Right renal pelvis (tissue), 4 donors: Measurements from ENCODE around the gene PRXL2B. TPM values are rescaled to one million over a fixed set of nuclear protein-coding genes. Genes with fewer than 3 reads are reported as not detected.

Experiments used
- DNase-seq, 4 donors: peaks; one replicate each; pipeline ENCODE4 v3.0.0-alpha.2; 2013; ENCODE audit warnings: low read depth in 4 of 4, low spot score in 3 of 4, missing footprints in 1 of 4
- polyA plus RNA-seq, 4 donors: library from polyadenylated mRNA; unstranded; fragments of 120-200 nt; gene quantifications; one replicate each; pipeline ENCODE4 v1.2.1, GENCODE V29; 2013; ENCODE audit not compliant: insufficient read length in 4 of 4

The PRXL2B gene
- polyA plus RNA-seq, 4 donors: 37.4 to 51.2 (median 39.9) TPM

DNA sequence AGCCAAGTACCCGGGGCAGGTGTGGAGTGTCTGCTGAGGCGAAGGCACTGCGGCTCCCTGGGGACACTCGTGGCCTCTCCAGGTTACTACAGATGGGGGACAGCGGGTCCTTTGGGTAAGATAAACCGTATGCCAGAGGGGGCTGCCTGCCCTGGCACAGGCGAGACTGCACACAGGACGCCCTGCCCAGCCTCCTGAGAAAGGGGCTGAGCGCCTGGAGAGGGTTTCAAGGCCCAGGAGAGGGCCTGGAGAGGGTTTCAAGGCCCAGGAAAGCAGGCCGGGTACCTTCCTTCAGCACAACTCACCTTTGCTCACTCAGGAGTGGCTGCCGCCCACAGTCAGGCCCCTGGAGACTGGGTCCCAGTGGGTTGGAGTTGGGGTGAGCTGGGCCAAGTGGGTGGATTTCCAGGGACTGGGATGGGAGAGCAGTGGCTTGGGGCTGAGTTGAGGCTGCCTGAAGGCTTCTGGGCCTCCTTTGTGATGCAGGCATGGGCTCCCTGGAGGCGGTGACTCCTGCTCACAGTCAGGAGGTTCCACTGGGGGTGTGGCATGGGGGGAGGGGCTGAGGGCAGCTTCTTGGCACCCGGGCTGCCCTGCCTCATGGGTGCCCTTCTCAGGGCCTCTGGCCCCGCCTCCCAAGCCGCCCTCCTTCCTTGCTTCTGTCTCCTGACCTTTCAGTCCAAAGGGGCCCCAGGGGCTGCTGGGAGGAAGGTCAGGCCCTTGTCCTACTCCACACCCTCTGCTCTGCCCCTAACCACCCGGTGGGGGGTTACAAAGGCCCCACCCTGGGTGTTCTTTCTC is 46.2 kb downstream of the PRXL2B start, which contains the start of gene MMEL1:
TSS of gene MMEL1 (minus strand) at position 456 of the 801 bp plus-strand sequence. CDS start 3,532 bp downstream, outside the sequence.
- no peak for DNase-seq

DNA sequence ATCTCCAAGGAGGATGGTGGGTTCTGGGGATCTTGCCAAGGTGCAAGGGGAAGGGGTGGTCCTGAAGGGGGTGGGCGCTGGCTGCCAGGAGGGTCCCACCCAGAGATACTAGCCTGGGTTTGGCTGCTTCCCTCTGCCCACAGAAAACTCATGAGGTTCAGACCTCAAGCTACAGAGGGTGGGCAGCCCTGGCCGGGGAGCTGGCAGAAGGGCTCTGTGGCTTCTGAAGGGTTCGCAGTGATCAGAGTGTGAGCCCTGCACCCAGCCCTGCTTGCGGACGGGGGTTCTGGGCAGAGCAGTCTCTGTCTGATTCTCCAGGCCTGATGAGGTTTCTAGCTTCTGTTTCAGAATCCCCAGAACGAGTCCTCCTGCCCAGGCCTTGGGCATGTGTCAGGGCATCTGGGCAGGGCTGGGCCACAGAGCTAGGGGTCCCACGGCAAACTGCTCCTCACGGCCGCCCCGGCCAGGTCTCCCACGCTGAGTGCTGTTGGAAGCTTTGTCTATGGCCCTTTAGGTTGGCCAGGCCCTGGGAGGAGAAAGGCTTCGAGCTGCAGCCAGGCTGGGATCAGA is 46.9 kb downstream of the PRXL2B start:
- DNase-seq: no peak

DNA sequence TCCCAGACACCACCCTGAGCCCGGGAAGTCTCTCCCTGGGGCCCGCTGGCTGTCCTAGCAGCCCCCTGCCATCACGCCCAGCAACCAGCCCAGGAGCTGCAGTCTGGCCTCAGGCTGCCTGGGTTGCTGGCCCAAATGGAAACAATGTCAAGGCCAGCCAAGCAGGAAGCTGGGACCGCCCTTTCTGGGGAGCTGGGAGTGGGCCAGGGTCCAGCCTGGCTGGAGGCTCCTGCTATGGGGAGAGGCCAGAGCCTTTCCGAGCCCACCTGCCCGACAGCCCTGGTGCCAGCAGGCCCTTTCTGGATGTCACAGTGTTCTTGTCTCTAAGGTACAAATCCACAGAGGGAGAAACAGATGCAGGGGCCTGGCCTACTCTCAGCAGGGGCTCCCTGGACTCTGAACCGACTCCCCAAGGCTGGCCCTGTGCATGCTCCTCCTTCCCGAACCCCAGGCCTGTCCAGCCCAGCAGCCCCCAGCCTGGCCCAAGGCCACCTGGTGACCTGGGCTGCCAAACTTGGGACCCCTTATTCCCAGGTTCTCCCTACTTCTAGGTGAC is 47.4 kb downstream of the PRXL2B start:
- DNase-seq: no peak

DNA sequence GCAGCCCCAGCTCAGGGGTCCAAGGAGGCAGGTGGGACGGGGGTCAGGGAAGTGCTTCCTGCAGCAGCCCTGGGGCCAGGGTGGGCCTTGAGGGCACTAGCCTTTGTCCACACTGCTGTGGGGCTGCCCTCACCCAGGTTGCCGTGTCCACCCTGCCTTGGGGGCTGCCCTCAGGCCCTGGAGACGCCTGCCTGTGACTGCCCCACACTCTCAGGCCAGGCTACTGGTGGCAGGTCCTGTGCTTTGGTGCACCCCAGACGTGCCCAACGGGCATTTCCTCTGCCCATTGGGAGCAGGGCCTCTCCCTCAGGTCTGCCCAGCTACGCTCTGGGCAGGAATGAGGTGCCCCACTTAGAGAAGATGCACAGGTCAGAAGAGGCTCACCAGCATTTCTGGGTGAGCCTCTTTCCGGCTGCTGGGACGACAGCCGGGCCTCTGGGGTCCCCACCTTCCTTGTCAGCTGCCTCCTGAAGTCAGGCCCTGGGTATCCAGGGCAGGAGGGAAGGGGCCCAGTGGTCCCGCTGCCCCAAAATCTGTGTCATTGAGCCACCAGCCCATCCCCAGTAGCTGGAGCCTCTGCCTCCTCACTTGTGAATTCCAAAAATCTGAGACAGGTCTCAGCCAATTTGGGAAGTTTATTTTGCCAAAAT is 48.9 kb downstream of the PRXL2B start:
- DNase-seq: no peak

GRCh38 chr1:2636733-2637132 is 50.2 kb downstream of the PRXL2B start:
- DNase-seq: no peak

- no peak for DNase-seq
Observed at GRCh38 chr1:2637442-2638145, 51.0 kb downstream of the PRXL2B start.

DNA sequence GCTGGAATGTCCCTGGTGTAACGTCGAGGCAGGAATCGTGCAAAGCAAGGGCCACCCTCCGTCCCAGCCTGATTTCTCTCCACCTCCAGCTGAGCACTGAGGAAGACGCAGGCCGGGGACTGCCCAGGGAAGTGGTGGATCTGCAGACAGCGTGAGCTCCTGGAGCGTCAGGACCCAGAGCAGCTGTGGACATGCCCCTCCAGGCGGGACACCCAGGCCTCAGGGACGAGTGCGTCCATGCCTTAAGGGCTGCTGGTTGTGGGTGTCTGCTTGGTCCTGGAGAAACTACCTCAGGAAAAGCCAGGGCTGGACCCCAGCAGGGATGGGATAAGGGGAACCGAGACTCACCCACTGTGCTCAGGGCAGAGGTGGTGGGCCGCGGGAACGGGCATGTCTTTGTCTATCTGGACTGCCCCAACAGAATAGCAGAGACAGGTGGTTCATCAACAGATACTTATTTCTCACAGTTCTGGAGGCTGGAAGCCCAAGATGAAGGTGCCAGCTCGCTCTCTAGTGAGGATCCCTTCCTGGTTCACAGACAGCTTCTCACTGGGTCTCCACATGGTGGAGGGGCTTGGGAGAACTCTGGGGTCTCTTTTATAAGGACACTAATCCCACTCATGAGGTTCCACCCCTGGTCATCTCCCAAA is 52.0 kb downstream of the PRXL2B start:
- DNase-seq: no peak

DNA sequence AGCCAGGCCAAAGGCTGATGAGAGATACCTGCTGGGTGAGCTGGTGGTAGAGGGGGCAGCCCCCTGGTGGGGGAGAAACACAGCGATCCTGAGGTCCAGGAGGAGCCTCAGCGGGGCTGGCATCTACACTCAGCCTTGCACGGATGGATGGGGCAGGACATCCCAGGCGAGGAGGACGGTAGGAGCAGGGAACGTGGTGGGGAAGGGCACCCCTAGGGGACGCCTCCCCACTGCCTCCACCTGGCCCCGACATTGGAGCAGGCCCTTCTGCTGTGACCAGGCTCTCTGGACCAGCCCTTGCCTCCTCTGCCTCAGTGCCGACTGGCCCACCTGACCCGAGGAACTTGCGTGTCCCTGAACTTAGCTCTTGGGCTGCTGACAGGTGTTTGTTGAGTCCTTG is 52.6 kb downstream of the PRXL2B start:
- DNase-seq: no peak

DNA sequence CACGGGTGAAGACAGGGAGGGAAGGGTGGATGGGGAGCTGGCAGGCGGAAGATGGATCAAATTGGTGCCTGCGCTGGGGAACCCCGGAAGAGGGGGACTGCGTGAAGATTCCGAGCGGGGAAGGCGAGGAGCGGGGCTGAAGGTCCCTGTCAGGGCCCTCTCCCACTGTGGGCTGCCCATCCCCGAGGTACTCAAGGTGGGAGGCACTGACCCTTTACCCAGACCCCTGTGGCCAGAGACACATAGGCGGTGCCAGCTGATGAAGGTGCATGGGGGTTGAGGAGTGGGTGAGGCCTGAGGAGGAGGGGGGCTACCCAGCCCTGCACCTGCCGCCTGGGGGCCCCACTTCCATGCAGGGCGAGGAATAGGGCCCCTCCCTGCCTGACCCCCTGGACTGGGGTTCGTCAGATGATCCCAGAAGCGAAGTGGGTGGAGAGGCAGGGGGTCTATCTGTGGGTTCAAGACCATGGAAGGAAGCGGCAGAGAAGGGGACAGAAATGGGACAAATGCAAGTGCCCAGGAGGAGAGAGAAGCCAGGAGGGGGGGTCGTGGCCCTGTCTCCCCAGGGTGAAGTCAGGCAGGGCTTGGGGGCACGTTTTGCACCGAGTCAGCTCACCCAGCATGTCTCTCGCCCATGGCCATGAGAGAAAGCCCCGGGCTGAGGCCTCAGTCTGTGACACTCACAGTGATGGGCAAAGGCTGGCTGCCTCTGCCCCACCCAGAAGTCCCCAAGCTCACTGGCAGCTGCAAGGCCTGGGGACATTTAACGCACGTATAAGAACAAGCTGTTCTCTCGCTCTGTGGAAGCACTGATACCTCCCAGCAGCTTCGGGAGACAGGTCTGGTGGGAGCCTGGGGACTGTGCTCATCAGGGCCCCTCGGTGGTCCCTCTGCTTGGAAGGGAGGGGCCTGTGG is 53.3 kb downstream of the PRXL2B start:
- DNase-seq: no peak

GRCh38 chr1:2640626-2641025 is 54.0 kb downstream of the PRXL2B start:
- no peak for DNase-seq

Other genes starting within 250 kb of the PRXL2B start
- gene MORN1, start 195.2 kb upstream of the PRXL2B start, polyA plus RNA-seq: 10 to 100 TPM; 10.0 to 15.6 (median 11.5) TPM
- gene RER1, start 194.9 kb upstream of the PRXL2B start, polyA plus RNA-seq: 100 to 1,000 TPM; 122 to 126 (median 125) TPM
- 10 to 100 TPM; 21.0 to 29.9 (median 23.3) TPM for gene PEX10, start 174.2 kb upstream of the PRXL2B start, polyA plus RNA-seq
- gene PLCH2, start 110.5 kb upstream of the PRXL2B start, polyA plus RNA-seq: 1 to 10 TPM in 3 of 4 donors, under 1 TPM in 1; 0.86 to 2.4 (median 1.4) TPM
- gene PANK4, start 60.2 kb upstream of the PRXL2B start, polyA plus RNA-seq: 10 to 100 TPM; 27.3 to 30.8 (median 29.3) TPM
- gene HES5, start 56.5 kb upstream of the PRXL2B start, polyA plus RNA-seq: under 1 TPM; 0.32 to 0.56 (median 0.49) TPM
- gene TNFRSF14, start 30.4 kb upstream of the PRXL2B start, polyA plus RNA-seq: 10 to 100 TPM; 18.8 to 24.3 (median 21.3) TPM
- 1 to 10 TPM; 1.9 to 4.0 (median 3.2) TPM for gene MMEL1, start 46.2 kb downstream of the PRXL2B start, polyA plus RNA-seq
- gene TTC34, start 214.9 kb downstream of the PRXL2B start, polyA plus RNA-seq: 1 to 10 TPM in 1 of 4 donors, under 1 TPM in 3; 0.69 to 1.1 (median 0.85) TPM